G401.6 (cell line): ENCODE measurements around the gene RGS8.

Source experiments
- FAIRE-seq: peaks from 2 replicates; lab custom pipeline; 2012; peaks lifted over from hg19 to GRCh38; lab: Jason Lieb, UNC

Gene RGS8

DNA sequence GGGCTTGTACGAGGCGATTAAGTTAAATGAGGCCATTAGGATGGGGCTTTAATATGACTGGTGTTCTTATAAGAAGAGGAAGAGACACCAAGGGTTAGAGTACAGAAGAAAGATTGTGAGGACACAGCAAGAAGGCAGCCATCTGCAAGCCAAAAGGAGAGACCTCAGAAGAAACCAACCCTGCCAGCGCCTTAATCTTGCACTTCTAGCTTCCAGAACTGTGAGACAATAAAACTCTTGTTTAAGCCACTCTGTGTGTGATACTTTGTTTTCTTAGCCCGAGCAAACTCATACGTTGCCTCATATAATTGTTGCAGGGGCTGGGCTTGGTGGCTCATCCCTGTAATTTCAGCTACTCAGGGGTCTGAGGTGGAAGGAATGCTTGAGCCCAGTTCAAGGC is 46.6 kb downstream of the RGS8 start:
- FAIRE-seq, result no peak

GRCh38 chr1:182635871-182636270 is 48.5 kb downstream of the RGS8 start:
- FAIRE-seq, result no peak
